GM12878 (cell line): ENCODE measurements around the gene TBL3.
A peak's percentile ranks its signal among the peaks of the same experiment; 100 is the strongest.

ENCODE experiments used
- BRCA1 ChIP-seq: IDR thresholded peaks from 2 replicates; pipeline ENCODE4 v1.6.1; 2011; ENCODE audit warnings: low read depth, low read length, improper control_type of control experiment
- EP300 ChIP-seq, 2 experiments: fragments of 150-350 bp in 1 of 2; IDR thresholded peaks; 2 replicates each; pipeline ENCODE4 v1.6.1; 2011 to 2012; ENCODE audit warnings: low read depth in 2 of 2, low read length in 2 of 2, borderline replicate concordance in 1 of 2, improper control_type of control experiment in 1 of 2, inconsistent platforms in 1 of 2; ENCODE audit not compliant: control insufficient read depth in 1 of 2
- POLR2AphosphoS5 ChIP-seq: IDR thresholded peaks from 2 replicates; pipeline ENCODE4 v1.6.1; 2011; ENCODE audit warnings: mild to moderate bottlenecking, low read length, inconsistent platforms
- YY1 ChIP-seq: IDR thresholded peaks from 2 replicates; pipeline ENCODE4 v1.6.1; 2011; ENCODE audit warnings: low read depth, mild to moderate bottlenecking, low read length
- ZNF274 ChIP-seq: IDR thresholded peaks from one replicate; pipeline ENCODE4 v1.8.0; 2011; ENCODE audit not compliant: insufficient read length, insufficient read depth
- TF ChIP-seq, protein P1 (sequence below), 3 experiments: IDR thresholded peaks in 2 of 3; conservative IDR thresholded peaks in 1 of 3; 2 replicates each; pipeline ENCODE4 v1.5.1; 2011; ENCODE audit warnings: low read depth in 3 of 3, low read length in 3 of 3, mild to moderate bottlenecking in 3 of 3, control low read depth in 2 of 3, moderate library complexity in 2 of 3, inconsistent platforms in 1 of 3, mixed read lengths in 1 of 3; ENCODE audit not compliant: control insufficient read depth in 2 of 3, insufficient read depth in 1 of 3; ENCODE audit errors: extremely low read depth in 1 of 3

DNA sequence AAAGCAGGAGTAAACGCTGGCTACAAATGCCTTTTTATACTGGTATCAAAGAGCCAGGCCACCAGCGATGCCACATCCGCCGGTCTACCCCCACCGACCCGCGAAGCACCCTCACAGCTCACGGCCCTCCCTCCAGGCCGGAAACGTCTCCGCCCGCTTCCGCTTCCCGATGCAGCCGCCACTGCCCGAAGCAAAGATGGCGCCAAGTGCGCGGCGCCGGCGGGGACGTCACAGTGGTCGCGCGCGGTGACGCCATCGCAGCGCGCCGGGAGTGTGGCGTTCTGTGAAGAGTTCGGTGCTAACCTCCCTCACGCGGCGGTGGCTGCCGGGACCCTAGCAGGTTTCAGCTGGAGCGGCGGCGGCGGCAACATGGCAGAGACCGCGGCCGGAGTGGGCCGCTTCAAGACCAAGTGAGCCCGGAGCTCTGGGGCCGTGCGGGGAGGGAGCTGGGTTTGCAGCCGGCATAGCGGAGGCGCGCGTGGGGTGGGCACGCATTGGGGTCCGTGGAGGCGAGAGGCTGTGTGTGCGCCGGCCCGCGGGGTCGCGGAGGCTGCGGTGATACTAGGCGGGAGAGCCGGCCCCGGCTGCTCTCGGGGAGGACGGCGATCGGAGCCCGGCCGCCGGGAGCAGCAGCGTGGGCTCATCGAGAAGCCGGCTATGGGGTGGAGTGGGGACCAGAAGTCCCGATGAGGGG, at the start of gene TBL3:
- TF ChIP-seq EP300 (IDR thresholded peaks at IDR 0.05; ENCODE audit: borderline replicate concordance in 1 of 2, control insufficient read depth in 1 of 2, low read depth in 2 of 2, low read length in 2 of 2), result peak in 1 of 2 experiments; percentile 49; a peak in 1 of 4 replicates
- no peak for TF ChIP-seq ZNF274
- peak; percentile 100 for TF ChIP-seq YY1
- TF ChIP-seq BRCA1, result peak; percentile 41; the same call in 1 of the 2 replicates
- TF ChIP-seq POLR2AphosphoS5, result peak; percentile 96
- TF ChIP-seq, protein P1, sequence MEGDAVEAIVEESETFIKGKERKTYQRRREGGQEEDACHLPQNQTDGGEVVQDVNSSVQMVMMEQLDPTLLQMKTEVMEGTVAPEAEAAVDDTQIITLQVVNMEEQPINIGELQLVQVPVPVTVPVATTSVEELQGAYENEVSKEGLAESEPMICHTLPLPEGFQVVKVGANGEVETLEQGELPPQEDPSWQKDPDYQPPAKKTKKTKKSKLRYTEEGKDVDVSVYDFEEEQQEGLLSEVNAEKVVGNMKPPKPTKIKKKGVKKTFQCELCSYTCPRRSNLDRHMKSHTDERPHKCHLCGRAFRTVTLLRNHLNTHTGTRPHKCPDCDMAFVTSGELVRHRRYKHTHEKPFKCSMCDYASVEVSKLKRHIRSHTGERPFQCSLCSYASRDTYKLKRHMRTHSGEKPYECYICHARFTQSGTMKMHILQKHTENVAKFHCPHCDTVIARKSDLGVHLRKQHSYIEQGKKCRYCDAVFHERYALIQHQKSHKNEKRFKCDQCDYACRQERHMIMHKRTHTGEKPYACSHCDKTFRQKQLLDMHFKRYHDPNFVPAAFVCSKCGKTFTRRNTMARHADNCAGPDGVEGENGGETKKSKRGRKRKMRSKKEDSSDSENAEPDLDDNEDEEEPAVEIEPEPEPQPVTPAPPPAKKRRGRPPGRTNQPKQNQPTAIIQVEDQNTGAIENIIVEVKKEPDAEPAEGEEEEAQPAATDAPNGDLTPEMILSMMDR (IDR thresholded peaks at IDR 0.05 in 2 of 3, conservative IDR thresholded peaks at IDR 0.05 in 1 of 3; ENCODE audit: control insufficient read depth in 2 of 3, extremely low read depth in 1 of 3, insufficient read depth in 1 of 3, low read depth in 3 of 3, low read length in 3 of 3), result no peak
